Measurements from ENCODE around the gene SLC38A9. TPM values are rescaled to one million over a fixed set of nuclear protein-coding genes. Genes with fewer than 3 reads are reported as not detected.

Gene SLC38A9
- total RNA-seq, 1 donor from 2014 or later = 52.7 TPM

DNA sequence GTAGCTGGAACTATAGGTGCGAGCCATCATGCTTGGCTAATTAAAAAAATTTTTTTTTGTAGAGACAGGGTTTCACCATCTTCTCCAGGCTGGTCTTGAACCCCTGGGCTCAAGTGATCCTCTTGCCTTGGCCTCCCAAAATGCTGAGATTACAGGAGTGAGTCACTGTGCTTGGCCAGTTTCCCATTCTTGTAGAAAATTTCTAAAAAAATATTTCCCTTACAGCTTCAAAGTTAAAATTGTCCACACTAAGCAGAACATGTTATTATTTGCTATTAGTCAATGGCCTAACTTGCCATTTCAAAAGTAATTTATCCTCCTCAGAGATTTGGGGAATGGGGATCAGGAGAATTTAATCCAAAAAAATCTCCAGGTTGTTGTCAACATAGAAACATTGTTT, 40.1 kb downstream of the SLC38A9 start:
- Histone ChIP-seq H3K9ac (ENCODE audit: low read depth in 1 of 3, low read length in 3 of 3) (no peak overlapping the region), H3K27me3 (ENCODE audit: control insufficient read depth in 3 of 3, insufficient read depth in 3 of 3, low read length in 3 of 3) (no peaks in the 10 kb centered on the region), H3K9me3 (ENCODE audit: control insufficient read depth in 3 of 3, low read length in 3 of 3) (no peaks in the 10 kb centered on the region), H3K27ac (ENCODE audit: low read depth, low read length) (no peak overlapping the region), H3K4me3 (ENCODE audit: low read length in 3 of 3) (no peak overlapping the region), H3K36me3 (ENCODE audit: control insufficient read depth in 3 of 3, insufficient read depth in 3 of 3, low read length in 3 of 3) (peaks cover 0 to 3% (median 0%) of the 10 kb centered on the region in 3 donors), H3K4me1 (ENCODE audit: control insufficient read depth in 3 of 3, insufficient read depth in 3 of 3, low read length in 3 of 3) (peaks cover 0 to 7% (median 0%) of the 10 kb centered on the region in 3 donors)

DNA sequence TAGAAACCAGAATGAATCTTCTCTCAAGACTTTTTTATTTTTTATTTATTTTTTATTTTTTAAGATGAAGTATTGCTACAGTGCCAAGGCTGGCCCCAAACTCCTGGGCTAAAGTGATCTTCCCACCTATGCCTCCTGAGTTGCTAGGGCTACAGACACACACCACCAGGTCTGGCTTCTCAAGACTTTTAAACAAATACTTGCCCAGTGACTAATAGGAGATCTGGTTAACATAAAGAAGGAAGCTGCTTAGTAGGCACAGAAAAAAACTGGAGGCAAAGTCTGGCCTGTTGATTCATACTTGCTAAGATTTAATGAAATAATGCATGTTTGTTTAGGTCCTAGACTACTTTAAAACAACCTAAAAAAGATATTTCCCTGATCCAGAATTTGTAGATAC, 43.8 kb downstream of the SLC38A9 start:
- Histone ChIP-seq H3K36me3 (ENCODE audit: control insufficient read depth in 3 of 3, insufficient read depth in 3 of 3, low read length in 3 of 3) (peaks cover 0 to 3% (median 2%) of the 10 kb centered on the region in 3 donors), H3K4me3 (ENCODE audit: low read length in 3 of 3) (no peak overlapping the region), H3K9ac (ENCODE audit: low read depth in 1 of 3, low read length in 3 of 3) (no peak overlapping the region), H3K4me1 (ENCODE audit: control insufficient read depth in 3 of 3, insufficient read depth in 3 of 3, low read length in 3 of 3) (peaks cover 0 to 2% (median 0%) of the 10 kb centered on the region in 3 donors), H3K9me3 (ENCODE audit: control insufficient read depth in 3 of 3, low read length in 3 of 3) (no peaks in the 10 kb centered on the region), H3K27ac (ENCODE audit: low read depth, low read length) (no peak overlapping the region), H3K27me3 (ENCODE audit: control insufficient read depth in 3 of 3, insufficient read depth in 3 of 3, low read length in 3 of 3) (no peaks in the 10 kb centered on the region)

DNA sequence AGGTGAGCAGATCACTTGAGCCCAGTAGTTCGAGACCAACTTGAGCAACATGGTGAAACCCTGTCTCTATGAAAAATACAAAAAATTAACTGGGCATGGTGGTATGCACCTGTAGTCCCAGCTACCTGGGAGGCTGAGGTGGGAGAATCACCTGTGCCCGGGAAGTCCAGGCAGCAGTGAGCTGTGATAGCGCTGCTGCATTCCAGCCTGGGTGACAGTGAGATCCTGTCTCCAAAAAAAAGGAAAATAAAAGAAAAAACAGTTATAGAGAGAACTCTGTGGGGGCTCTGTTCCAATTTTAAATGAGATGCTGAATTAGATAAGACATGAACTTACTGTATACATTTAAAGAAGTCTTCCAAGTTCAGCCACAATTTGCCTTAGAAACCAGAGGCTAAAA, 44.2 kb downstream of the SLC38A9 start:
- Histone ChIP-seq H3K9ac (ENCODE audit: low read depth in 1 of 3, low read length in 3 of 3) (no peak overlapping the region), H3K36me3 (ENCODE audit: control insufficient read depth in 3 of 3, insufficient read depth in 3 of 3, low read length in 3 of 3) (peaks cover 0 to 3% (median 2%) of the 10 kb centered on the region in 3 donors), H3K9me3 (ENCODE audit: control insufficient read depth in 3 of 3, low read length in 3 of 3) (no peaks in the 10 kb centered on the region), H3K27ac (ENCODE audit: low read depth, low read length) (no peak overlapping the region), H3K4me3 (ENCODE audit: low read length in 3 of 3) (no peak overlapping the region), H3K4me1 (ENCODE audit: control insufficient read depth in 3 of 3, insufficient read depth in 3 of 3, low read length in 3 of 3) (peaks cover 0 to 2% (median 0%) of the 10 kb centered on the region in 3 donors), H3K27me3 (ENCODE audit: control insufficient read depth in 3 of 3, insufficient read depth in 3 of 3, low read length in 3 of 3) (no peaks in the 10 kb centered on the region)

DNA sequence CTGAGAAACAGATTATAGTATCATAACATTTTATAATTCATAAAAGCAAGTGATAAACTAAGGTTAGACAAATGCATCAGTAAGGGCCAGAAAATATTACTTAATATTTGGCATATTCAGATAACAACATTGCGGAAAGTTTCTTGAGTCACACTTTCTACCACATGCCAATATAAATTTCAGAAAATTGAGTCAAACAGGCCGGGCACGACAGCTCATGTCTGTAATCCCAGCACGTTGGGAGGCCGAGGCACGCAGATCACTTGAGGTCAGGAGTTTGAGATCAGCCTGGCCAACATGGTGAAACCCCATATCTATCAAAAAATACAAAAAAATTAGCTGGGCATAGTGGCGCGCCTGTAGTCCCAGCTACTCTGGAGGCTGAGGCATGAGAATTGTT, 47.1 kb downstream of the SLC38A9 start:
- Histone ChIP-seq H3K4me3 (ENCODE audit: low read length in 3 of 3) (no peak overlapping the region), H3K36me3 (ENCODE audit: control insufficient read depth in 3 of 3, insufficient read depth in 3 of 3, low read length in 3 of 3) (peaks cover 2 to 3% (median 2%) of the 10 kb centered on the region in 3 donors), H3K27ac (ENCODE audit: low read depth, low read length) (no peak overlapping the region), H3K27me3 (ENCODE audit: control insufficient read depth in 3 of 3, insufficient read depth in 3 of 3, low read length in 3 of 3) (no peaks in the 10 kb centered on the region), H3K9me3 (ENCODE audit: control insufficient read depth in 3 of 3, low read length in 3 of 3) (no peaks in the 10 kb centered on the region), H3K4me1 (ENCODE audit: control insufficient read depth in 3 of 3, insufficient read depth in 3 of 3, low read length in 3 of 3) (no peaks in the 10 kb centered on the region), H3K9ac (ENCODE audit: low read depth in 1 of 3, low read length in 3 of 3) (no peak overlapping the region)

DNA sequence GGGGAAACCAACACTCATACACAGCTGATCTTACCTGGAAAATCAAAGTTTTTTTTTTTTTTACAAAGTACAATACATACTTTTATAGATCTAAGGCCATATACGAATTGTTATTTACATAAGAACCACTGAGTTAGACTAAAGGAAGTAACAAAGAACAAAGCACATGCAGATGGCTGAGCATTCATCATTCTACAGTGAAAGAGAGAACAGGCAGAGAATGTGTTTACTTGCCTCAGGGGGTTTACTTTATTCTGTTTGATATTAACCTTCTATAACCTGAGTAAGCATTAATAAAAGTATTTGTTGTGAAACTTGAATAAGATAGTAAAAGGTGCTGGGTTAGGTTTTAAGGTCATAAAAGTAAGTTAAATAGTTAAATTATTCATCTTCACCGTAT, 54.7 kb downstream of the SLC38A9 start:
- Histone ChIP-seq H3K9ac (ENCODE audit: low read depth in 1 of 3, low read length in 3 of 3) (no peak overlapping the region), H3K27me3 (ENCODE audit: control insufficient read depth in 3 of 3, insufficient read depth in 3 of 3, low read length in 3 of 3) (no peaks in the 10 kb centered on the region), H3K4me1 (ENCODE audit: control insufficient read depth in 3 of 3, insufficient read depth in 3 of 3, low read length in 3 of 3) (no peaks in the 10 kb centered on the region), H3K9me3 (ENCODE audit: control insufficient read depth in 3 of 3, low read length in 3 of 3) (no peaks in the 10 kb centered on the region), H3K27ac (ENCODE audit: low read depth, low read length) (no peak overlapping the region), H3K4me3 (ENCODE audit: low read length in 3 of 3) (no peak overlapping the region), H3K36me3 (ENCODE audit: control insufficient read depth in 3 of 3, insufficient read depth in 3 of 3, low read length in 3 of 3) (peaks cover 0 to 2% (median 0%) of the 10 kb centered on the region in 3 donors)

DNA sequence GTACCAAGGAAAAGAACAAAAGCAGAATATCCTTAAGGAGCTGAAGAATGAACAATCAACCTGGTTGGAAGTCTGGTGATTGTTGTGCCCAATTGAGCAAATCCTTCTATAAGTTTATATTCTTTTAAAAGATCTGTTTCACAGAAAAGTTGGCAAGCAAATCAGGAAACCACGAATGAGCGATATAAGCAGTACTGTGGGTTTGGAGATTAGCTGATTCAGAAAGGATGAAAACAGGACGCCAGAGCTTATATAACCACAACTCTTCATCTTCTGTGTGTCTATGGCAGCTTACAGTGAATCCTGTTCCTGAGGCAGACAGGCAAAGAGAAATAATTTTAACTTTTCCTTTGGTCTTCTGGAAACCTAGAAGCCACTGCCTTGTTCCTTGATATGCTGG, 61.7 kb downstream of the SLC38A9 start:
- H3K36me3 ChIP-seq (ENCODE audit: control insufficient read depth in 3 of 3, insufficient read depth in 3 of 3, low read length in 3 of 3) = peaks cover 0 to 4% (median 0%) of the 10 kb centered on the region in 3 donors
- H3K9me3 ChIP-seq (ENCODE audit: control insufficient read depth in 3 of 3, low read length in 3 of 3) = no peaks in the 10 kb centered on the region
- H3K4me3 ChIP-seq (ENCODE audit: low read length in 3 of 3) = no peak overlapping the region
- no peak overlapping the region for H3K9ac ChIP-seq (ENCODE audit: low read depth in 1 of 3, low read length in 3 of 3)
- H3K27ac ChIP-seq (ENCODE audit: low read depth, low read length) = no peak overlapping the region
- H3K27me3 ChIP-seq (ENCODE audit: control insufficient read depth in 3 of 3, insufficient read depth in 3 of 3, low read length in 3 of 3) = no peaks in the 10 kb centered on the region
- no peaks in the 10 kb centered on the region for H3K4me1 ChIP-seq (ENCODE audit: control insufficient read depth in 3 of 3, insufficient read depth in 3 of 3, low read length in 3 of 3)

DNA sequence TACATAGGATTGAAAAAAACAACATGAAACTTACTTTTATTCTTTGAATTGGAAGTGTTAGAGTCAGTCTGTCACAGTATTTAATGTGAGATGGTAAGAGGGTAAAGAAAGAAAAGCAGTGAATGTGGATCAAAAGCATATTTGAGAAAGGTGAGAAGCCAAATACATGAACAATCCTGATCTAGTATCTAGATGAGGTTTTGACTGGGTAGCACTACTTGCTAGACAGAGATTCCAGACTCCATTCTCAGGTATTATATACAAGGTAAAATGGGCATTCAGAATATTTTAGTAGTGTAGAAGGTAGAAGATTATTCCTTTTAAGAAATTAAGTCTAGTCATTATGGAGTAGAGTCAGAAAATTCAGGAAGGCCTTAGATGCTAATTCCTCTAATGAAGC, 62.2 kb downstream of the SLC38A9 start:
- Histone ChIP-seq H3K27ac (ENCODE audit: low read depth, low read length) (no peak overlapping the region), H3K4me3 (ENCODE audit: low read length in 3 of 3) (no peak overlapping the region), H3K9me3 (ENCODE audit: control insufficient read depth in 3 of 3, low read length in 3 of 3) (no peaks in the 10 kb centered on the region), H3K4me1 (ENCODE audit: control insufficient read depth in 3 of 3, insufficient read depth in 3 of 3, low read length in 3 of 3) (no peaks in the 10 kb centered on the region), H3K27me3 (ENCODE audit: control insufficient read depth in 3 of 3, insufficient read depth in 3 of 3, low read length in 3 of 3) (no peaks in the 10 kb centered on the region), H3K36me3 (ENCODE audit: control insufficient read depth in 3 of 3, insufficient read depth in 3 of 3, low read length in 3 of 3) (peaks cover 0 to 4% (median 2%) of the 10 kb centered on the region in 3 donors), H3K9ac (ENCODE audit: low read depth in 1 of 3, low read length in 3 of 3) (no peak overlapping the region)

DNA sequence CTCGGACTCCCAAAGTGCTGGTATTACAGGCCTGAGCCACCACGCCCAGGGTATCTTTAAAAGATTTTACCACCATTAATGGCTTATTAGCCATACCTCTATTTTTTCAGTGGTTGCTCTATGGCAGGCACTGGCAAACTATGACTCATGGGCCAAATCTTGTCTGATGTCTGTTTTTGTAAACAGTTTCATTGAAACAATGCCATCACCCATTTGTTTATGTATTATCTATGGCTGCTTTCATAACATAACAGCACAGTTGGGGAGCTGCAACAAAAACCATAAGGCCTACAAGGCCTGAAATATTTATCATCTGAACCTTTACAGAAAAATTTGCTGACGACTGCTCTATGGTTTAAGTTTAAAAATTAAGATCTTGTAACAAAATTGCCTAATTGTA, 66.8 kb downstream of the SLC38A9 start:
- H3K9ac ChIP-seq (ENCODE audit: low read depth in 1 of 3, low read length in 3 of 3) = no peak overlapping the region
- no peaks in the 10 kb centered on the region for H3K9me3 ChIP-seq (ENCODE audit: control insufficient read depth in 3 of 3, low read length in 3 of 3)
- no peak overlapping the region for H3K27ac ChIP-seq (ENCODE audit: low read depth, low read length)
- no peaks in the 10 kb centered on the region for H3K4me1 ChIP-seq (ENCODE audit: control insufficient read depth in 3 of 3, insufficient read depth in 3 of 3, low read length in 3 of 3)
- peaks cover 0 to 3% (median 0%) of the 10 kb centered on the region in 3 donors for H3K36me3 ChIP-seq (ENCODE audit: control insufficient read depth in 3 of 3, insufficient read depth in 3 of 3, low read length in 3 of 3)
- H3K27me3 ChIP-seq (ENCODE audit: control insufficient read depth in 3 of 3, insufficient read depth in 3 of 3, low read length in 3 of 3) = no peaks in the 10 kb centered on the region
- no peak overlapping the region for H3K4me3 ChIP-seq (ENCODE audit: low read length in 3 of 3)

DNA sequence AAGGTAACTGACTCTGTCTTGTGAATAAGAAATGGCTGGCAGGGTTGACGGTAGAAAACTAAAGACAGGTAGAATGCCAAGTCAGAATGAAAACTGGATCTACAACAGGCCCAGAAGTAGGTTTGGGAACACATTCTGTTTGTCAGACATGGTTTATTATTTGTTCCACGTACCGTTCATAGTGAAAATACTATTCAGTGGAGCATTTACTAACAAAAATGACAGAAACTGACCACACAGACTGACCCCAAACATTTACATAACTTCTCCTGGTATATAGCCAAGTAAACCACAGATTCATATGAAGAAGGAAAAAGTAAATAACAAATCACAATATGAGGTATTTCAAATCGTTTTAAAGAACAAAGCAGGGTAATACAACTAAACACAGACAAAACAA, 73.7 kb downstream of the SLC38A9 start:
- Histone ChIP-seq H3K9me3 (ENCODE audit: control insufficient read depth in 3 of 3, low read length in 3 of 3) (no peaks in the 10 kb centered on the region), H3K4me1 (ENCODE audit: control insufficient read depth in 3 of 3, insufficient read depth in 3 of 3, low read length in 3 of 3) (peaks cover 10 to 22% (median 12%) of the 10 kb centered on the region in 3 donors), H3K27me3 (ENCODE audit: control insufficient read depth in 3 of 3, insufficient read depth in 3 of 3, low read length in 3 of 3) (no peaks in the 10 kb centered on the region), H3K9ac (ENCODE audit: low read depth in 1 of 3, low read length in 3 of 3) (no peak overlapping the region), H3K36me3 (ENCODE audit: control insufficient read depth in 3 of 3, insufficient read depth in 3 of 3, low read length in 3 of 3) (peaks cover 0 to 3% (median 0%) of the 10 kb centered on the region in 3 donors), H3K4me3 (ENCODE audit: low read length in 3 of 3) (no peak overlapping the region), H3K27ac (ENCODE audit: low read depth, low read length) (no peak overlapping the region)

DNA sequence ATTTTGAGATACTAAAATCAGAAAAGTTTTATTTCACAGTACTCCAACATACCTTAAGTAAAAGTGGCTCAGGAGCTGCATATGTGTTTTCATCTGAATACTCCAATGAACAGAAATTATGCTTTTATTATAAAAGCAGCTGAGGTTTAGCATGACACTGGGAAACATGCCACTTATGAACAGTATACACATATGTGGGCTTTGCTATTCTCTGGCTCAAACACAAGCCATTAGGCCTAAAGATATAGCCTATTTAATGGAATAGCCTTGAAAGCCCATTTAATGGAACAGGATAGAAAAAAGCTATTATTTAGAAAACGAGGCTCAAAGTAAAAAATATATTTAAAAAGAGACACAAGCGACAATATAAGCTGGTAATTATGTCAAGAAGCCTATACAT, 74.1 kb downstream of the SLC38A9 start:
- Histone ChIP-seq H3K4me1 (ENCODE audit: control insufficient read depth in 3 of 3, insufficient read depth in 3 of 3, low read length in 3 of 3) (peaks cover 11 to 25% (median 16%) of the 10 kb centered on the region in 3 donors), H3K36me3 (ENCODE audit: control insufficient read depth in 3 of 3, insufficient read depth in 3 of 3, low read length in 3 of 3) (peaks cover 0 to 3% (median 0%) of the 10 kb centered on the region in 3 donors), H3K27ac (ENCODE audit: low read depth, low read length) (no peak overlapping the region), H3K27me3 (ENCODE audit: control insufficient read depth in 3 of 3, insufficient read depth in 3 of 3, low read length in 3 of 3) (no peaks in the 10 kb centered on the region), H3K4me3 (ENCODE audit: low read length in 3 of 3) (no peak overlapping the region), H3K9ac (ENCODE audit: low read depth in 1 of 3, low read length in 3 of 3) (no peak overlapping the region), H3K9me3 (ENCODE audit: control insufficient read depth in 3 of 3, low read length in 3 of 3) (no peaks in the 10 kb centered on the region)
